Liver (tissue), 9 donors: ENCODE results near the gene APIP. TPM values are rescaled to one million over a fixed set of nuclear protein-coding genes. Genes with fewer than 3 reads are reported as not detected.
A peak's percentile ranks its signal among the peaks of the same experiment; 100 is the strongest.

Experiments used
- DNase-seq: peaks from one replicate; pipeline ENCODE4 v3.0.0-alpha.2; 2017; ENCODE audit warnings: low spot score
- H3K27ac ChIP-seq, 2 donors: one replicate each; pipeline ENCODE4 v1.7.0; 2013; ENCODE audit warnings: inconsistent platforms in 2 of 2, low read length in 2 of 2, control low read depth in 1 of 2, low read depth in 1 of 2, mild to moderate bottlenecking in 1 of 2
- H3K27me3 ChIP-seq, 4 donors: one replicate each; pipeline versions ENCODE4 v1.6.1 to v1.7.0; 2013; ENCODE audit warnings: low read length in 3 of 4, inconsistent platforms in 1 of 4, mild to moderate bottlenecking in 1 of 4, moderate library complexity in 1 of 4; ENCODE audit not compliant: control insufficient read depth in 4 of 4, insufficient read depth in 4 of 4
- H3K36me3 ChIP-seq, 4 donors: one replicate each; pipeline versions ENCODE4 v1.6.1 to v1.7.0; 2013; ENCODE audit warnings: low read length in 3 of 4, mild to moderate bottlenecking in 3 of 4, low read depth in 1 of 4, moderate library complexity in 1 of 4; ENCODE audit not compliant: control insufficient read depth in 4 of 4, insufficient read depth in 3 of 4
- H3K4me1 ChIP-seq, 4 donors: one replicate each; pipeline versions ENCODE4 v1.6.1 to v1.7.0; 2013; ENCODE audit warnings: low read length in 3 of 4, mild to moderate bottlenecking in 3 of 4, moderate library complexity in 1 of 4; ENCODE audit not compliant: control insufficient read depth in 4 of 4, insufficient read depth in 4 of 4
- H3K4me3 ChIP-seq, 3 donors: one replicate each; pipeline versions ENCODE4 v1.6.1 to v1.7.0; 2013; ENCODE audit warnings: low read length in 3 of 3, control low read depth in 1 of 3, low read depth in 1 of 3, mild to moderate bottlenecking in 1 of 3
- H3K9ac ChIP-seq, 2 donors: one replicate each; pipeline ENCODE4 v1.7.0; 2013; ENCODE audit warnings: low read length in 2 of 2, mild to moderate bottlenecking in 2 of 2, moderate library complexity in 2 of 2, control low read depth in 1 of 2, low read depth in 1 of 2
- H3K9me3 ChIP-seq, 4 donors: one replicate each; pipeline versions ENCODE4 v1.6.1 to v1.7.0; 2013; ENCODE audit warnings: low read length in 3 of 4; ENCODE audit not compliant: control insufficient read depth in 4 of 4
- ATF3 ChIP-seq: IDR thresholded peaks from 2 replicates; pipeline ENCODE4 v1.6.1; 2016; ENCODE audit warnings: antibody characterized with exemption
- EGR1 ChIP-seq, 2 donors: IDR thresholded peaks; 2 replicates each; pipeline ENCODE4 v1.6.1; 2016 to 2018; ENCODE audit warnings: antibody characterized with exemption in 2 of 2, low read depth in 2 of 2
- FOXA1 ChIP-seq: IDR thresholded peaks from 2 replicates; pipeline ENCODE4 v1.6.1; 2016; ENCODE audit warnings: antibody characterized with exemption
- FOXA2 ChIP-seq: IDR thresholded peaks from 2 replicates; pipeline ENCODE4 v1.6.1; 2016; ENCODE audit warnings: antibody characterized with exemption
- GABPA ChIP-seq, 2 donors: IDR thresholded peaks in 1 of 2; conservative IDR thresholded peaks in 1 of 2; 2 replicates each; pipeline ENCODE4 v1.6.1; 2016; ENCODE audit warnings: antibody characterized with exemption in 2 of 2, mild to moderate bottlenecking in 1 of 2, moderate library complexity in 1 of 2
- HNF4A ChIP-seq, 2 donors: conservative IDR thresholded peaks; 2 replicates each; pipeline ENCODE4 v1.6.1; 2016; ENCODE audit warnings: antibody characterized with exemption in 2 of 2, mild to moderate bottlenecking in 2 of 2
- HNF4G ChIP-seq: IDR thresholded peaks from 2 replicates; pipeline ENCODE4 v1.6.1; 2016; ENCODE audit warnings: antibody characterized with exemption
- JUND ChIP-seq, 2 donors: IDR thresholded peaks; 2 replicates each; pipeline ENCODE4 v1.6.1; 2016; ENCODE audit warnings: antibody characterized with exemption in 2 of 2
- NR2F2 ChIP-seq: IDR thresholded peaks from 2 replicates; pipeline ENCODE4 v1.6.1; 2016; ENCODE audit warnings: antibody characterized with exemption
- RAD21 ChIP-seq, 2 donors: IDR thresholded peaks; 2 replicates each; pipeline ENCODE4 v1.6.1; 2016; ENCODE audit warnings: antibody characterized with exemption in 2 of 2, mild to moderate bottlenecking in 2 of 2
- REST ChIP-seq: IDR thresholded peaks from 2 replicates; pipeline ENCODE4 v1.6.1; 2016; ENCODE audit warnings: antibody characterized with exemption, mild to moderate bottlenecking
- RXRA ChIP-seq, 2 donors: IDR thresholded peaks; 2 replicates each; pipeline ENCODE4 v1.6.1; 2017 to 2018; ENCODE audit warnings: antibody characterized with exemption in 2 of 2, mild to moderate bottlenecking in 1 of 2
- SP1 ChIP-seq: IDR thresholded peaks from 2 replicates; pipeline ENCODE4 v1.6.1; 2018; ENCODE audit warnings: antibody characterized with exemption, mild to moderate bottlenecking
- TAF1 ChIP-seq: conservative IDR thresholded peaks from 2 replicates; pipeline ENCODE4 v1.6.1; 2016; ENCODE audit warnings: antibody characterized with exemption, mild to moderate bottlenecking
- YY1 ChIP-seq: IDR thresholded peaks from 2 replicates; pipeline ENCODE4 v1.6.1; 2016; ENCODE audit warnings: antibody characterized with exemption, mild to moderate bottlenecking
- WGBS: extraction: QIAGEN DNeasy Blood & Tissue Kit; methylation state at CpG from one replicate; pipeline ENCODE4 v1.1.7; 2013; 5-methylcytosine and 5-hydroxymethylcytosine counted together
- polyA plus RNA-seq, 2 donors: library from polyadenylated mRNA; stranded (reverse) in 1 of 2; unstranded in 1 of 2; fragments of 200-250 nt in 1 of 2; fragments of >200 nt in 1 of 2; fragmentation: Nextera tagmentation in 1 of 2; extraction: Ambion mirVana in 1 of 2; gene quantifications; one replicate each; pipeline versions ENCODE4 v1.2.1 to v1.2.3, GENCODE V29; 2013 to 2015
- total RNA-seq, 2 donors: library from RNA; depleted of rRNA; stranded (reverse); fragments of >200 nt; gene quantifications; one replicate each; pipeline ENCODE4 v1.2.3, GENCODE V29; 2014
- TF ChIP-seq, protein P1 (sequence below): IDR thresholded peaks from 2 replicates; pipeline ENCODE4 v1.6.1; 2016; ENCODE audit warnings: antibody characterized with exemption
- TF ChIP-seq, protein P2 (sequence below): fragments of 150-350 bp; IDR thresholded peaks from 2 replicates; pipeline ENCODE4 v1.5.1; 2017; ENCODE audit warnings: improper control_type of control experiment, low read depth, low read length; ENCODE audit not compliant: missing input control
- TF ChIP-seq, protein P3 (sequence below): IDR thresholded peaks from 2 replicates; pipeline ENCODE4 v1.6.1; 2016; ENCODE audit warnings: antibody characterized with exemption
- donor health status: healthy.
- donor health status: healthy.
- donor health status: healthy.
- donor health status: healthy.
- donor health status: healthy.

Gene APIP
- total and polyA plus RNA-seq, 4 donors = 13.4 to 26.3 (median 16.5) TPM

GRCh38 chr11:34959770-34960169 lies 43.6 kb upstream of the APIP start:
- H3K27ac ChIP-seq = no peak overlapping the region
- DNase-seq = no peak
- no peak overlapping the region for H3K4me3 ChIP-seq
- H3K27me3 ChIP-seq = no peaks in the 10 kb centered on the region
- TF ChIP-seq, protein P1, sequence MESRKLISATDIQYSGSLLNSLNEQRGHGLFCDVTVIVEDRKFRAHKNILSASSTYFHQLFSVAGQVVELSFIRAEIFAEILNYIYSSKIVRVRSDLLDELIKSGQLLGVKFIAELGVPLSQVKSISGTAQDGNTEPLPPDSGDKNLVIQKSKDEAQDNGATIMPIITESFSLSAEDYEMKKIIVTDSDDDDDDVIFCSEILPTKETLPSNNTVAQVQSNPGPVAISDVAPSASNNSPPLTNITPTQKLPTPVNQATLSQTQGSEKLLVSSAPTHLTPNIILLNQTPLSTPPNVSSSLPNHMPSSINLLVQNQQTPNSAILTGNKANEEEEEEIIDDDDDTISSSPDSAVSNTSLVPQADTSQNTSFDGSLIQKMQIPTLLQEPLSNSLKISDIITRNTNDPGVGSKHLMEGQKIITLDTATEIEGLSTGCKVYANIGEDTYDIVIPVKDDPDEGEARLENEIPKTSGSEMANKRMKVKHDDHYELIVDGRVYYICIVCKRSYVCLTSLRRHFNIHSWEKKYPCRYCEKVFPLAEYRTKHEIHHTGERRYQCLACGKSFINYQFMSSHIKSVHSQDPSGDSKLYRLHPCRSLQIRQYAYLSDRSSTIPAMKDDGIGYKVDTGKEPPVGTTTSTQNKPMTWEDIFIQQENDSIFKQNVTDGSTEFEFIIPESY = no peak
- no peak for TF ChIP-seq TAF1
- TF ChIP-seq, protein P2, sequence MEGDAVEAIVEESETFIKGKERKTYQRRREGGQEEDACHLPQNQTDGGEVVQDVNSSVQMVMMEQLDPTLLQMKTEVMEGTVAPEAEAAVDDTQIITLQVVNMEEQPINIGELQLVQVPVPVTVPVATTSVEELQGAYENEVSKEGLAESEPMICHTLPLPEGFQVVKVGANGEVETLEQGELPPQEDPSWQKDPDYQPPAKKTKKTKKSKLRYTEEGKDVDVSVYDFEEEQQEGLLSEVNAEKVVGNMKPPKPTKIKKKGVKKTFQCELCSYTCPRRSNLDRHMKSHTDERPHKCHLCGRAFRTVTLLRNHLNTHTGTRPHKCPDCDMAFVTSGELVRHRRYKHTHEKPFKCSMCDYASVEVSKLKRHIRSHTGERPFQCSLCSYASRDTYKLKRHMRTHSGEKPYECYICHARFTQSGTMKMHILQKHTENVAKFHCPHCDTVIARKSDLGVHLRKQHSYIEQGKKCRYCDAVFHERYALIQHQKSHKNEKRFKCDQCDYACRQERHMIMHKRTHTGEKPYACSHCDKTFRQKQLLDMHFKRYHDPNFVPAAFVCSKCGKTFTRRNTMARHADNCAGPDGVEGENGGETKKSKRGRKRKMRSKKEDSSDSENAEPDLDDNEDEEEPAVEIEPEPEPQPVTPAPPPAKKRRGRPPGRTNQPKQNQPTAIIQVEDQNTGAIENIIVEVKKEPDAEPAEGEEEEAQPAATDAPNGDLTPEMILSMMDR = no peak
- TF ChIP-seq ATF3 = no peak
- H3K9me3 ChIP-seq = no peaks in the 10 kb centered on the region
- H3K9ac ChIP-seq = no peak overlapping the region
- H3K36me3 ChIP-seq = peaks cover 0 to 2% (median 0%) of the 10 kb centered on the region in 4 donors
- 99% methylated on average over 1 of the region's 1 CpG for WGBS
- peaks cover 1 to 3% (median 2%) of the 10 kb centered on the region in 4 donors for H3K4me1 ChIP-seq

DNA sequence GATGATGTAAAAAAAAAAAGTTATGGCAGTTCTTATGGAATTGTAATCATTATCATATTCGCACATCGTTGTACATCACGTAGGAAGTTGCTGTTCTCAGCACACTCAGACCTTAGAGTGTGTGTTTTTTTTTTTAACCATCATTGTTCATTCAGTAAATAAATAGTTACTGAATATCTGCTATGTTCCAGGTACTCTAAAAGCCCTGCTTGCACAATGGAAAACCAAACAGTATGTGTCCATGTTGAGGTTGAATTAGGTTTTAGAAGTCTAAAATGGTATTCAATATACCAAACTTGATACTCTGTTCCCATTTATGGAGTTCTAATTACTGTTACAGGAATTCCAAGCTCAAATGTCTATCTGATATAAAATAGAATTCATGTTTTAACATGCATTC lies 41.4 kb upstream of the APIP start:
- DNase-seq = no peak
- 55% methylated on average over 3 of the region's 3 CpGs for WGBS
- Histone ChIP-seq H3K27me3 (no peaks in the 10 kb centered on the region), H3K27ac (no peak overlapping the region), H3K9ac (no peak overlapping the region), H3K9me3 (no peaks in the 10 kb centered on the region), H3K36me3 (no peaks in the 10 kb centered on the region), H3K4me3 (no peak overlapping the region), H3K4me1 (peaks cover 0 to 3% (median 1%) of the 10 kb centered on the region in 4 donors)
- TF ChIP-seq GABPA (IDR thresholded peaks at IDR 0.05 in 1 of 2, conservative IDR thresholded peaks at IDR 0.05 in 1 of 2) = no peak
- TF ChIP-seq, protein P1 = no peak
- TF ChIP-seq, protein P3, sequence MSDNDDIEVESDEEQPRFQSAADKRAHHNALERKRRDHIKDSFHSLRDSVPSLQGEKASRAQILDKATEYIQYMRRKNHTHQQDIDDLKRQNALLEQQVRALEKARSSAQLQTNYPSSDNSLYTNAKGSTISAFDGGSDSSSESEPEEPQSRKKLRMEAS = no peak
- no peak for TF ChIP-seq NR2F2
- TF ChIP-seq HNF4A (conservative IDR thresholded peaks at IDR 0.05) = peak; percentile 25 to 51
- TF ChIP-seq ATF3 = peak; percentile 10
- no peak for TF ChIP-seq HNF4G
- TF ChIP-seq FOXA2 = peak; percentile 48
- no peak for TF ChIP-seq REST
- peak in 1 of 2 donors; percentile 22 for TF ChIP-seq JUND (IDR thresholded peaks at IDR 0.05)
- peak in 1 of 2 donors; percentile 60 for TF ChIP-seq RXRA (IDR thresholded peaks at IDR 0.05)
- peak; percentile 12 for TF ChIP-seq RAD21 (IDR thresholded peaks at IDR 0.05)
- TF ChIP-seq, protein P2 = no peak
- no peak for TF ChIP-seq TAF1
- no peak for TF ChIP-seq FOXA1
- TF ChIP-seq YY1 = peak; percentile 89
- peak in 1 of 2 donors; percentile 43 for TF ChIP-seq EGR1 (IDR thresholded peaks at IDR 0.05; ENCODE audit: low read depth in 2 of 2)
- peak; percentile 49 for TF ChIP-seq SP1
